Body of pancreas (tissue), 4 donors: ENCODE measurements around the gene YPEL4. TPM values are rescaled to one million over a fixed set of nuclear protein-coding genes. Genes with fewer than 3 reads are reported as not detected.
"Not testable (repeated sequence)": the region's sequence is repeated elsewhere in the genome, so short reads cannot be mapped to it uniquely, and the experiment has no call there.

Source experiments
- ATAC-seq: fragments of 150-250 bp; one replicate; pipeline ENCODE4 v1.9.1; 2016
- DNase-seq, 4 donors: peaks; one replicate each; pipeline ENCODE4 v3.0.0-alpha.2; 2019
- H3K27ac ChIP-seq, 4 donors: fragments of 200-600 bp; sonication (generic); 1 replicate in 3 of 4; 2 replicates in 1 of 4; pipeline versions ENCODE4 v1.5.1 to v1.6.1; 2016 to 2019; ENCODE audit warnings: mild to moderate bottlenecking in 1 of 4, mixed read lengths in 1 of 4, moderate library complexity in 1 of 4
- H3K27me3 ChIP-seq, 2 donors: fragments of 200-600 bp; sonication (generic); one replicate each; pipeline ENCODE4 v1.6.0; 2016; ENCODE audit warnings: mild to moderate bottlenecking in 1 of 2
- H3K36me3 ChIP-seq, 2 donors: fragments of 200-600 bp; sonication (generic); replicated peaks in 1 of 2; 2 replicates each; pipeline ENCODE4 v1.5.1; 2016; ENCODE audit warnings: low read depth in 2 of 2; ENCODE audit not compliant: insufficient read depth in 1 of 2
- H3K4me1 ChIP-seq: fragments of 200-600 bp; sonication (generic); one replicate; pipeline ENCODE4 v1.6.0; 2016
- H3K4me3 ChIP-seq, 2 donors: fragments of 200-600 bp; sonication (generic); 1 replicate in 1 of 2; 2 replicates in 1 of 2; pipeline ENCODE4 v1.5.1; 2016 to 2019
- H3K9me3 ChIP-seq, 3 donors: fragments of 200-600 bp; sonication (generic); 1 replicate in 2 of 3; 2 replicates in 1 of 3; pipeline ENCODE4 v1.5.1; 2016
- POLR2A ChIP-seq, 3 donors: fragments of 450-650 bp; IDR thresholded peaks; one replicate each; pipeline ENCODE4 v1.6.1; 2016; ENCODE audit warnings: antibody characterized with exemption in 3 of 3, mild to moderate bottlenecking in 2 of 3
- WGBS, 2 donors: methylation state at CpG; one replicate each; pipeline ENCODE4 v1.1.5; 2017; 5-methylcytosine and 5-hydroxymethylcytosine counted together
- intact Hi-C: fragments of 100-400 bp; cut with DNase I; formaldehyde crosslinking; loops from one replicate; pipeline ENCODE4 v1.15.1; 2023
- total RNA-seq, 2 donors: library from RNA; depleted of rRNA; stranded (reverse); fragments of >200 nt; gene quantifications; one replicate each; pipeline ENCODE4 v1.1.0, GENCODE V29; 2016
- TF ChIP-seq, protein P1 (sequence below), 7 experiments: fragments of 450-650 bp in 4 of 7; fragments of 200-600 bp in 3 of 7; sonication (generic) in 3 of 7; IDR thresholded peaks; one replicate each; pipeline ENCODE4 v1.5.1; 2016 to 2019; ENCODE audit warnings: antibody characterized with exemption in 7 of 7

Gene YPEL4
- total RNA-seq, 2 donors from 2014 or later = 0.26 TPM; not detected in 1

DNA sequence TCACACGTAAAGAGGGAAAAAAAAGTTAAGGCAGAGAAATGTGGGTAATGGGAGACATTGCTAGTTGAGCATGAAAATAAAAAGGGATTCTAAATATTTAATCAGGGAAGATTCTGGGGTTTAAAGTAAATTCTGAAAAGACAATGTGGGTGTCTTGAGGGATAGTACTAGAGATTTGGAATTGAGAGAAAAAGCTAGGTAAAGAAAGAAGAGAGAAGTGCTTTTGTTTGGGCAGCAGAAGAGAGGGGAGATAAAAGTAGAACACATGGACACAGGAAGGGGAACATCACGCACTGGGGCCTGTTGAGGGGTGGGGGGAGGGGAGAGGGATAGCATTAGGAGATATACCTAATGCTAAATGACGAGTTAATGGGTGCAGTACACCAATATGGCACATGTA, 3.5 kb upstream of the YPEL4 start:
- intact Hi-C loops = no loop called here
- Histone ChIP-seq H3K4me3 (no peak overlapping the region), H3K27me3 (peaks cover 0 to 7% of the 10 kb centered on the region in 2 donors), H3K9me3 (no peaks in the 10 kb centered on the region), H3K36me3 (no peaks in the 10 kb centered on the region), H3K4me1 (peaks cover 8% of the 10 kb centered on the region), H3K27ac (no peak overlapping the region)
- DNase-seq (no peak), ATAC-seq (no peak)
- WGBS, 2 donors = 35 to 54% methylated on average over 3 of the region's 3 CpGs
- TF ChIP-seq POLR2A (IDR thresholded peaks at IDR 0.05) = no peak
- TF ChIP-seq, protein P1, sequence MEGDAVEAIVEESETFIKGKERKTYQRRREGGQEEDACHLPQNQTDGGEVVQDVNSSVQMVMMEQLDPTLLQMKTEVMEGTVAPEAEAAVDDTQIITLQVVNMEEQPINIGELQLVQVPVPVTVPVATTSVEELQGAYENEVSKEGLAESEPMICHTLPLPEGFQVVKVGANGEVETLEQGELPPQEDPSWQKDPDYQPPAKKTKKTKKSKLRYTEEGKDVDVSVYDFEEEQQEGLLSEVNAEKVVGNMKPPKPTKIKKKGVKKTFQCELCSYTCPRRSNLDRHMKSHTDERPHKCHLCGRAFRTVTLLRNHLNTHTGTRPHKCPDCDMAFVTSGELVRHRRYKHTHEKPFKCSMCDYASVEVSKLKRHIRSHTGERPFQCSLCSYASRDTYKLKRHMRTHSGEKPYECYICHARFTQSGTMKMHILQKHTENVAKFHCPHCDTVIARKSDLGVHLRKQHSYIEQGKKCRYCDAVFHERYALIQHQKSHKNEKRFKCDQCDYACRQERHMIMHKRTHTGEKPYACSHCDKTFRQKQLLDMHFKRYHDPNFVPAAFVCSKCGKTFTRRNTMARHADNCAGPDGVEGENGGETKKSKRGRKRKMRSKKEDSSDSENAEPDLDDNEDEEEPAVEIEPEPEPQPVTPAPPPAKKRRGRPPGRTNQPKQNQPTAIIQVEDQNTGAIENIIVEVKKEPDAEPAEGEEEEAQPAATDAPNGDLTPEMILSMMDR (IDR thresholded peaks at IDR 0.05) = no peak

DNA sequence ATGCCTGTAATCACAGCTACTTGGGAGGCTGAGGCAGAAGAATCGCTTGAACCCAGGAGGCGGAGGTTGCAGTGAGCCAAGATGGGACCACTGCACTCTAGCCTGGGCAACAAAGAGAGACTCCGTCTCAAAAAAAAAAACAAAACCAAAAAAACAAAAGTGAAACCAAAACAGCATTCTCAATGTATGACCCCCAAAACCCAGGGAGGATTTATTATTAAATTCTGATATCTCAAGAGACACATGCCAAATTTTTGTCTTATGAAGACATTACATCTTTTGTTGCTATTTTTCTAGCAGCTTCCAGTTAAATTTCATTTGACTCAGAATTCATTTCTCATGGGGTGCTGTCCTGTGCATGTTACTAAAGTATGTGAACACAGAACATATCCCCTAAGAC, 3.0 kb upstream of the YPEL4 start:
- no peaks in the 10 kb centered on the region for H3K36me3 ChIP-seq
- H3K4me1 ChIP-seq = peaks cover 7% of the 10 kb centered on the region
- H3K9me3 ChIP-seq = no peaks in the 10 kb centered on the region
- no peak overlapping the region for H3K27ac ChIP-seq
- intact Hi-C loops = no loop called here
- TF ChIP-seq POLR2A (IDR thresholded peaks at IDR 0.05) = no peak
- TF ChIP-seq, protein P1 (IDR thresholded peaks at IDR 0.05) = no peak
- DNase-seq = no peak
- H3K27me3 ChIP-seq = peaks cover 0 to 11% of the 10 kb centered on the region in 2 donors
- no peak overlapping the region for H3K4me3 ChIP-seq
- 63 to 84% methylated on average over 3 of the region's 3 CpGs for WGBS, 2 donors
- no peak for ATAC-seq

DNA sequence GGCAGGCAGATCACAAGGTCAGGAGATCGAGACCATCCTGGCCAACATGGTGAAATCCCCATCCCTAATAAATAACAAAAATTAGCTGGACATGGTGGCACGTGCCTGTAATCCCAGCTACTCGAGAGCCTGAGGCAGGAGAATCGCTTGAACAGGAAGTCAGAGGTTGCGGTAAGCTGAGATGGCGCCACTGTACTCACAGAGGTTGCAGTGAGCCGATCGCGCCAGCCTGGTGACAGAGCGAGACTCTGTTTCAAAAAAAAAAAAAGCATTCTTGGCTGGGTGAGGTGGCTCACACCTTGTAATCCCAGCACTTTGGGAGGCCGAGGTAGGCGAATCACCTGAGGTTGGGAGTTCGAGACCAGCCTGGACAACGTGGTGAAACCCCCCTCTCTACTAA, 2.5 kb upstream of the YPEL4 start:
- H3K27ac ChIP-seq, H3K9me3 ChIP-seq, DNase-seq, intact Hi-C loops, ATAC-seq, H3K4me3 ChIP-seq, H3K36me3 ChIP-seq, H3K4me1 ChIP-seq: not testable (repeated sequence)
- H3K27me3 ChIP-seq = peaks cover under 1 to 15% of the 10 kb centered on the region in 2 donors
- WGBS, 2 donors = 68 to 69% methylated on average over 14 of the region's 14 CpGs

DNA sequence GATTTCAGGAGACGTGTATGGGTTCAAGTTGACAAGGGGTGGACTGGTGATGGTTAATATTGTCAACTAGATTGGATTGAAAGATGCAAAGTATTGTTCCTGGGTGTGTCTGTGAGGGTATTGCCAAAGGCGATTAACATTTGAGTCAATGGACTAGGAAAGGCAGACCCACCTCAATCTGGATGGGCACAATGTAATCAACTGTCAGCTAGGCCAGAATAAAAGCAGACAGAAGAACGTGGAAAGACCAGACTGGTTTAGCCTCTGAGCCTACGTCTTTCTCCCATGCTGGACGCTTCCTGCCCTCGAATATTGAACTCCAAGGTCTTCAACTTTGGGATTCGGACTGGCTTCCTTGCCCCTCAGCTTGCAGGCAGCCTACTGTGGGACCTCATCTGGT, 1.7 kb upstream of the YPEL4 start:
- no peaks in the 10 kb centered on the region for H3K9me3 ChIP-seq
- intact Hi-C loops = no loop called here
- no peak overlapping the region for H3K4me3 ChIP-seq
- peaks cover 10% of the 10 kb centered on the region for H3K4me1 ChIP-seq
- no peak for ATAC-seq
- H3K27ac ChIP-seq = no peak overlapping the region
- 57 to 65% methylated on average over 7 of the region's 7 CpGs for WGBS, 2 donors
- H3K27me3 ChIP-seq = peaks cover 2 to 24% of the 10 kb centered on the region in 2 donors
- H3K36me3 ChIP-seq = no peaks in the 10 kb centered on the region
- DNase-seq = no peak
- TF ChIP-seq POLR2A (IDR thresholded peaks at IDR 0.05) = no peak
- TF ChIP-seq, protein P1 (IDR thresholded peaks at IDR 0.05) = no peak

DNA sequence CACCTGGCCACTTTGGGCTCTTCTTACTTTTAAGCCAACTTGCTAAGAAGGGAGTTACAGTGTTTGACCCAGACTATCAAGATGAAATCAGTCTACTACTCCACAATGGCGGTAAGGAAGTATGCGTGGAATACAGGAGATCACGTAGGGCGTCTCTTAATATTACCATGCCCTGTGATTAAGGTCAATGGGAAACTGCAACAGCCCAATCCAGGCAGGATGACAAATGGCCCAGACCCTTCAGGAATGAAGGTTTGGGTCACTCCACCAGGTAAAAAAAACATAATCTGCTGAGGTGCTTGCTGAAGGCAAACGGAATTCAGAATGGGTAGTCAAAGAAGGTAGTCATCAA, 1.0 kb upstream of the YPEL4 start:
- Histone ChIP-seq H3K27me3 (peaks cover 2 to 26% of the 10 kb centered on the region in 2 donors), H3K9me3 (no peaks in the 10 kb centered on the region), H3K36me3 (no peaks in the 10 kb centered on the region), H3K4me3 (no peak overlapping the region), H3K27ac (no peak overlapping the region), H3K4me1 (peaks cover 11% of the 10 kb centered on the region)
- ATAC-seq = no peak
- WGBS, 2 donors = 60 to 64% methylated on average over 5 of the region's 5 CpGs
- TF ChIP-seq POLR2A (IDR thresholded peaks at IDR 0.05) = no peak
- TF ChIP-seq, protein P1 (IDR thresholded peaks at IDR 0.05) = no peak
- no peak for DNase-seq
- intact Hi-C loops = no loop called here
